EL (cell line): Measurements from ENCODE around the gene CDY1B.
"Not testable (repeated sequence)": the region's sequence is repeated elsewhere in the genome, so short reads cannot be mapped to it uniquely, and the experiment has no call there.

Source experiments
- DNase-seq: peaks from one replicate; pipeline ENCODE4 v3.0.0-alpha.2; 2016

CDY1B gene, protein sequence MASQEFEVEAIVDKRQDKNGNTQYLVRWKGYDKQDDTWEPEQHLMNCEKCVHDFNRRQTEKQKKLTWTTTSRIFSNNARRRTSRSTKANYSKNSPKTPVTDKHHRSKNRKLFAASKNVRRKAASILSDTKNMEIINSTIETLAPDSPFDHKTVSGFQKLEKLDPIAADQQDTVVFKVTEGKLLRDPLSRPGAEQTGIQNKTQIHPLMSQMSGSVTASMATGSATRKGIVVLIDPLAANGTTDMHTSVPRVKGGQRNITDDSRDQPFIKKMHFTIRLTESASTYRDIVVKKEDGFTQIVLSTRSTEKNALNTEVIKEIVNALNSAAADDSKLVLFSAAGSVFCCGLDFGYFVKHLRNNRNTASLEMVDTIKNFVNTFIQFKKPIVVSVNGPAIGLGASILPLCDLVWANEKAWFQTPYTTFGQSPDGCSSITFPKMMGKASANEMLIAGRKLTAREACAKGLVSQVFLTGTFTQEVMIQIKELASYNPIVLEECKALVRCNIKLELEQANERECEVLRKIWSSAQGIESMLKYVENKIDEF

DNA sequence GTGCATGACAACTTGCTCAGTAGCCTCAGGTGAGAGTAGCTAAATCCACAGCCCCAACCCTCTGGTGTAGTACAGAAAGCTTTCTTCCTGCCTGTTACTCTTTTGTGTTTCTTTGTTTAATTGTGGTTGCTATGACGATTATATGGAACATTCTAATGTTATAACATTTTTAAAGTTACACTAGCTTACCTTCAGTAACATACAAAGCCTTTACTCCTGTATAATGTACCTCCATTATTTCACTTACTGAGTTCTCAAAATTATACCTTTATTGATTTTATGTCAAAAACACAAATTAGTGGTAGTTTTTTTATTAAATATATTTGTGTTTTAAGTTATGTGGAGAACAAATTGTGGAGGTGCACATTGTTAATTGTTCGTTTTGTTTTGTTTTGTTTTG lies at the start of gene CDY1B:
Gene CDY1B (minus strand): TSS at position 101 of the 400 bp plus-strand sequence. CDS start 331 bp downstream, outside the sequence.
- not testable (repeated sequence) for DNase-seq

DNA sequence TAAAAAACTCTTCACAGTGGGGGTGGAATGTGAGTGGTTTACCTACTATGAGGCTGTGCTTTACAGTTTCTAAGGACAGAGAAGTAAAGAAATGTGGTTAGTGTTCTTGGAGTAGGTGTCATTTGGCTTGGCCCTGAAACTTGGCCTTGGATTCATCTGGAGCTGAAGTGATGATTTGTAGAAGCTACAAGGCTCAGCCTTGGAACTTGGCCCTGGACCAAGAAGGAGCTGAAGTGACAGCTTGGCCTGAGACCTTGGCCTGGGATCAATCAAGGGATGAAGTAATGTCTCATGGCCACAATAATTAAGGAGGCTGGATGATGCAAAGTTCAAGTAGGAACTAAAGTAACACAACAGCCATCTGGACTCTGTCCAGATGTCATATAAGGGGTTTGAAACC lies 1.7 kb upstream of the CDY1B start:
- DNase-seq = not testable (repeated sequence)

GRCh38 chrY:24043209-24043608 lies 4.6 kb downstream of the CDY1B start:
- not testable (repeated sequence) for DNase-seq

DNA sequence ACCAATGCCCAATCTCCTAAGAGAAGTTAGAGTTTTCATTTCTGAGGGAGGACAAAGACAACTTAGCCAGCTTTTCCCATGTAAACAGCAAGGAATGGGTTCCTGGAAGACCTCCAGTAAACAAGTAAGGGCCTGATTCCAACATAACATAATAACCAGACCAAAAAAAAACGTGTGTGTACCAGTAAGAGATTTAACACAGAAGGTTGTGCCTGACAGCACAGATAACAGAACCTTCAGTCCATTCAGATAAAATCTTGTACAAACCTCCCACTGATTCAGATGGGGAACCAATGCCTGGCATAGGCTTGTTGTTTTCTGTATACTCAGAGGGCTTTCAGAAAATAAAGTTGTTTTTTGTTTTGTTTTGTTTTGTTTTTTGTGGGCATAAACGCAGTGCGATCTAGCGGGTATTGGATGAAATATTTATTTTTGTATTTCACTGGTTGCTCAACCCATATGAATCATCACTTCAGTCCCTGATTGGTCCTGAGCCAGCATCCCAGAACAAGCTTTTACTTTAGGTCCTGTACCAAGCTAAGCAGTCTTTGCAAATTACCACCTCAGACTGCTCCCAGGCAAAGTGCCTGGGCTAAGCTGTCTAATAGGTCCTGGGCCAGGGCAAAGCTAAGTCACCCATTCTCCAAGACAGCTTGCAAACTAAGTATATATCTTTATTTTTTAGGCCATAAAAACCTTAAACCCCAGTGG lies 8.7 kb downstream of the CDY1B start:
- DNase-seq = not testable (repeated sequence)

- not testable (repeated sequence) for DNase-seq
Observed at GRCh38 chrY:24026212-24027103, 21.4 kb downstream of the CDY1B start.
